Activated CD4-positive, alpha-beta T cell treated with anti-CD3 and anti-CD28 coated beads for 36 hours (primary cell): ENCODE measurements around the gene MGAT4C. TPM values are rescaled to one million over a fixed set of nuclear protein-coding genes. Genes with fewer than 3 reads are reported as not detected.
"Not testable (repeated sequence)": the region's sequence is repeated elsewhere in the genome, so short reads cannot be mapped to it uniquely, and the experiment has no call there.

Experiments
- ATAC-seq: fragments of 200-7000 bp; cut with Tn5 transposase; one replicate; pipeline ENCODE4 v1.10.0; 2021; ENCODE audit warnings: mild to moderate bottlenecking, moderate library complexity
- CTCF ChIA-PET: fragments of 350-600 bp; sonication (Branson Sonifier 250); formaldehyde crosslinking; loops from one replicate; lab custom pipeline; 2021; ENCODE audit warnings: antibody characterized with exemption; lab: Charles Lee
- POLR2A ChIA-PET: fragments of 350-600 bp; sonication (Branson Sonifier 250); formaldehyde crosslinking; loops from one replicate; lab custom pipeline; 2021; ENCODE audit warnings: antibody characterized with exemption, inconsistent platforms; lab: Charles Lee
- DNase-seq: peaks from one replicate; pipeline ENCODE4 v3.0.0-alpha.2; 2020
- H3K27ac Mint-ChIP-seq: one replicate; pipeline ENCODE4 v1.8.0; 2021; ENCODE audit warnings: mixed read lengths
- H3K27me3 Mint-ChIP-seq: one replicate; pipeline ENCODE4 v1.8.0; 2021; ENCODE audit warnings: mixed read lengths
- H3K36me3 Mint-ChIP-seq: one replicate; pipeline ENCODE4 v1.8.0; 2021; ENCODE audit warnings: low read depth, mixed read lengths
- H3K4me1 Mint-ChIP-seq: one replicate; pipeline ENCODE4 v1.8.0; 2021; ENCODE audit warnings: mixed read lengths
- H3K4me3 Mint-ChIP-seq: one replicate; pipeline ENCODE4 v1.8.0; 2021; ENCODE audit warnings: mild to moderate bottlenecking, moderate library complexity, mixed read lengths
- H3K9me3 Mint-ChIP-seq: one replicate; pipeline ENCODE4 v1.8.0; 2021; ENCODE audit warnings: low read depth, mixed read lengths
- intact Hi-C, 2 experiments: fragments of 100-400 bp; cut with DNase I in 1 of 2; cut with micrococcal nuclease in 1 of 2; formaldehyde crosslinking; loops; one replicate each; pipeline versions ENCODE4 v1.14.2 to v1.15.1; 2022 to 2024; cut with DNase I, micrococcal nuclease
- total RNA-seq, 2 experiments: library from RNA; stranded (reverse); gene quantifications; one replicate each; pipeline ENCODE4 v1.2.3, GENCODE V29; 2021

MGAT4C gene
- total RNA-seq: not detected

DNA sequence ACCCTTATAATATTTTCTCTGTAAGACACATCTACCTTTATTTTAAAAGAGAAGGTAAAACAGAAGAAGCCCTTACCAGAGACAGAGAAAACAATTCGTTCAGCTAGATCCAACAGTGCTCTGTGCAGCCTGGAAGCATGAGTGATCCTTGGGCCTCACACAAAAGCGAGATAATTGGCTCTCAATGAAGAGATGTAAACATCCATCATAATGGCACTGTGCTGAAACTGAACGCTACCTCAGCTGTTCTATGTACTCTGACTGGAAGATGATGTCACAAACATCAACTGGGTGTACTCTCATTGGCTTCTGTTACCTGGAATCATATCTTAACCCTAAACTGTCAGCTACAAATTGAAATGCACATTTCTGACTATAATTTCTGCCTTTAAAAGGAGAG is at the start of gene MGAT4C:
TSS of gene MGAT4C (minus strand) at position 229 of the 400 bp plus-strand sequence.
- ChIA-PET CTCF (no interaction called here), POLR2A (no interaction called here)
- no peak within 1 kb of the TSS for H3K27ac Mint-ChIP-seq
- no peak within 1 kb of the TSS for H3K4me3 Mint-ChIP-seq
- no peaks in the 10 kb centered on the region for H3K36me3 Mint-ChIP-seq
- no peaks in the 10 kb centered on the region for H3K27me3 Mint-ChIP-seq
- H3K4me1 Mint-ChIP-seq: no peaks in the 10 kb centered on the region
- ATAC-seq (no peak), DNase-seq (no peak)
- intact Hi-C loops: no loop called here
- H3K9me3 Mint-ChIP-seq: no peaks in the 10 kb centered on the region

- DNase-seq, ATAC-seq, intact Hi-C loops, POLR2A ChIA-PET, H3K36me3 Mint-ChIP-seq, H3K4me3 Mint-ChIP-seq, CTCF ChIA-PET, H3K27me3 Mint-ChIP-seq, H3K4me1 Mint-ChIP-seq, H3K9me3 Mint-ChIP-seq, H3K27ac Mint-ChIP-seq: not testable (repeated sequence)
Measured at GRCh38 chr12:86296396-86296795, 40.2 kb upstream of the MGAT4C start.

DNA sequence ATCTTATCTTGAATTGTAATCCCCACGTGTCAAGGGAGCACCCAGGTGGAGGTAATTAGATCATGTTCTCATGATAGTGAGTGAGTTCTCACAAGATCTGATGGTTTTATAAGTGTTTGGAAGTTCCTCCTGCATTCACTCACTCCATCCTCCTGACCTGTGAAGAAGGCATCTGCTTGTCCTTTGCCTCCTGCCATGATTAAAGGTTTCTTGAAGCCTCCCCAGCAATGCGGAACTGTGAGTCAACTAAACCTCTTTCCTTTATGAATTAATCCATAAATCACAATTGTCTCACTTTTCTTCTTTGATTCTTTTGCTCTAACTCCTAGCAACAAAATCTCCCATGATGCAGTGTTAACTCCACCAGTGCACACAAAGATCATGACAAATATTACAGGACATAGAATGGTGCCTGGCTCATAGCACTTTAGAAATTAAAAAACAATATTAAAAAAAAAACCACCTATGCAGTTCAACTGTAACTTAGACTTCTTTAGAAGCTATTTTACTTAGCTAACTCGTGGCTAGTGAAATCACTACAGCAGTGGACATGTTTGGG is 37.6 kb upstream of the MGAT4C start:
- no peaks in the 10 kb centered on the region for H3K27me3 Mint-ChIP-seq
- no peaks in the 10 kb centered on the region for H3K4me1 Mint-ChIP-seq
- CTCF ChIA-PET: no interaction called here
- DNase-seq (no peak), ATAC-seq (no peak)
- intact Hi-C loops: no loop called here
- H3K27ac Mint-ChIP-seq: no peak overlapping the region
- POLR2A ChIA-PET: interaction anchor here (0.6 kb wide), 1 partner anchor 10 kb away, joined by 8 read pairs; no protein-coding TSS in a partner anchor
- no peak overlapping the region for H3K4me3 Mint-ChIP-seq
- peaks cover 6% of the 10 kb centered on the region for H3K9me3 Mint-ChIP-seq
- no peaks in the 10 kb centered on the region for H3K36me3 Mint-ChIP-seq

DNA sequence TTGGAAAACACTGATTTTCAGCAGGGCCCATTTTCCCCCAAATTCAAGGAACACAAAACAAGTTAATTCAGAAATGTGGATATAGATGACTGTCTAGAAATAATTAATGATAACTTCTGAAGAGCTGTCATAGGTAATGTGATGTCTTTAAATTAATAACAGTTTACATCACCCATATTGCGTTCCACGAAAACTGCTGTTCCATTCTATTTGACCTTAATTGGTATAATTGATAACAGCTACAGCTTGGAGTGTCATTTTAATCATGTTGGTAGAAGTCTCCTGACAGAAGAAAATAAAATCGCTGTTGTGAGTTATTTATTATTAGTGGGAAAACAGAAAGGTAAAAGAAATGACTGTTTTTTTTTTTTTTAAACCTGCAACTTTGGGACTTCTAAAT is 36.3 kb upstream of the MGAT4C start:
- no peaks in the 10 kb centered on the region for H3K36me3 Mint-ChIP-seq
- intact Hi-C loops: no loop called here

GRCh38 chr12:86290615-86291014 is 34.4 kb upstream of the MGAT4C start:
- ChIA-PET CTCF (interaction anchor here (1.0 kb wide), 1 partner anchor 9 kb away, joined by 3 read pairs; no protein-coding TSS in a partner anchor), POLR2A (no interaction called here)
- H3K27ac Mint-ChIP-seq: no peak overlapping the region
- H3K9me3 Mint-ChIP-seq: peaks cover 6% of the 10 kb centered on the region
- intact Hi-C loops: no loop called here
- DNase-seq: no peak
- ATAC-seq: no peak
- H3K36me3 Mint-ChIP-seq: no peaks in the 10 kb centered on the region
- H3K4me3 Mint-ChIP-seq: no peak overlapping the region
- H3K27me3 Mint-ChIP-seq: no peaks in the 10 kb centered on the region
- no peaks in the 10 kb centered on the region for H3K4me1 Mint-ChIP-seq

More for the DNA sequence above, 36.3 kb upstream of the MGAT4C start:
- Mint-ChIP-seq H3K4me3 (no peak overlapping the region), H3K9me3 (peaks cover 6% of the 10 kb centered on the region), H3K4me1 (no peaks in the 10 kb centered on the region), H3K27me3 (no peaks in the 10 kb centered on the region), H3K27ac (no peak overlapping the region)
- DNase-seq (no peak), ATAC-seq (no peak)
- ChIA-PET POLR2A (no interaction called here), CTCF (interaction anchor here (0.7 kb wide), 1 partner anchor 8 kb away, joined by 3 read pairs; no protein-coding TSS in a partner anchor)

- H3K27ac Mint-ChIP-seq: no peak overlapping the region
- ATAC-seq (no peak), DNase-seq (no peak)
- intact Hi-C loops: no loop called here
- CTCF ChIA-PET: no interaction called here
- H3K4me3 Mint-ChIP-seq: no peak overlapping the region
- H3K4me1 Mint-ChIP-seq: no peaks in the 10 kb centered on the region
- POLR2A ChIA-PET: no interaction called here
- no peaks in the 10 kb centered on the region for H3K36me3 Mint-ChIP-seq
- no peaks in the 10 kb centered on the region for H3K9me3 Mint-ChIP-seq
- H3K27me3 Mint-ChIP-seq: no peaks in the 10 kb centered on the region
Measured at GRCh38 chr12:86286119-86286518, 29.9 kb upstream of the MGAT4C start.

- no peak for ATAC-seq
- ChIA-PET POLR2A (no interaction called here), CTCF (no interaction called here)
- no peak for DNase-seq
- no peaks in the 10 kb centered on the region for H3K27me3 Mint-ChIP-seq
- intact Hi-C loops: no loop called here
- H3K4me3 Mint-ChIP-seq: no peak overlapping the region
- peaks cover 2% of the 10 kb centered on the region for H3K9me3 Mint-ChIP-seq
- H3K36me3 Mint-ChIP-seq: no peaks in the 10 kb centered on the region
- no peak overlapping the region for H3K27ac Mint-ChIP-seq
- no peaks in the 10 kb centered on the region for H3K4me1 Mint-ChIP-seq
Measured at GRCh38 chr12:86283620-86284019, 27.4 kb upstream of the MGAT4C start.

- ATAC-seq: no peak
- H3K27me3 Mint-ChIP-seq: no peaks in the 10 kb centered on the region
Measured at GRCh38 chr12:86275356-86275755, 19.2 kb upstream of the MGAT4C start.

GRCh38 chr12:86265329-86265695 is 9.1 kb upstream of the MGAT4C start:
- ATAC-seq (no peak), DNase-seq (no peak)
- POLR2A ChIA-PET: no interaction called here
- Mint-ChIP-seq H3K27me3 (no peaks in the 10 kb centered on the region), H3K4me1 (no peaks in the 10 kb centered on the region), H3K36me3 (no peaks in the 10 kb centered on the region), H3K9me3 (no peaks in the 10 kb centered on the region), H3K4me3 (no peak overlapping the region), H3K27ac (no peak overlapping the region)
- intact Hi-C loops: no loop called here
- CTCF ChIA-PET: no interaction called here

More at GRCh38 chr12:86275356-86275755, 19.2 kb upstream of the MGAT4C start:
- H3K4me3 Mint-ChIP-seq: no peak overlapping the region
- no peaks in the 10 kb centered on the region for H3K4me1 Mint-ChIP-seq
- H3K27ac Mint-ChIP-seq: no peak overlapping the region
- peaks cover 5% of the 10 kb centered on the region for H3K9me3 Mint-ChIP-seq
- ChIA-PET POLR2A (no interaction called here), CTCF (no interaction called here)
- DNase-seq: no peak
- no peaks in the 10 kb centered on the region for H3K36me3 Mint-ChIP-seq
- intact Hi-C loops: no loop called here

DNA sequence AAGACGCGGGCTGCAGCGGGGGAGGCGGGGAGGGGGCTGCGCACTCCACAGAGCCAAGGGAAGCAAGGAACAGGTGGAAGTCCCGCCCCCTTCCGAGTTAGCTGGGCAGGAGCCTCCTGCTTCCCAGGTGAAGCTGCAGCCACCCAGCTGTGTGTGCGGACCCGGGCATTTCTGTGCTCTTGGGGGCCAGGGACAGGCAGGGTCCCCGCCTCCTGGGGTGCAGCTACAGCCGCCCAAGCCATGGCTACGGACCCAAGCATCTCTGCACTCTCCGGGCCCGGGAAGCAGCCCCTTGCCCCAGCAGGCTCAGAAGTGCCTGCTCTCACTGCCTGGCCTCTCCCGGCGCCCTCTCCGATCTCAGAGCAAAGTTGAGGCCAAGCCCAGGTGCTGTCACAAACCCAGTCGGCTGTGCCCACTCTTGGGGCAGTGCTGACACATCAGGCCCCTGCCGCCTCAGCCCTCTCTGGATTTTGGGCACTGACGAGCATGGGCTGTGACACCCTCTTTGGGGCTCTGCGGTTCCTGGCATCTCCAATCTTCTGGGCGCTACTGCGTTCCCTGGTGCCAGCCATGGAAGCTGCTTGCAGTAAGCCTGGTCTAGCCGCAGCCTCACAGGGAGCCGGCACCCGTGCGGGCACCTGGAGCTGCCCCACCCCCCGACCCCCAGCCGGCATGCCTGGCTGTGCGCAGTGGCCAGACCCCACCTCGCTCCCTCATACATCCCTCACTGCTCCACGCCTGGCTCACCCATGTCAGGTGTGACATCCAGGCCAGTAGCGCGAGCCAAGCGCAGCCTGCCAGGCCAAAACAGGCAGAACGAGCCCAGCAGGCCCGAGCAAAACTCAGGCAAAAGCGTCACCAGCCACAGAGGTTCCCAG is 8.5 kb upstream of the MGAT4C start:
- Mint-ChIP-seq H3K36me3 (no peaks in the 10 kb centered on the region), H3K4me1 (no peaks in the 10 kb centered on the region), H3K9me3 (no peaks in the 10 kb centered on the region), H3K27me3 (no peaks in the 10 kb centered on the region), H3K4me3 (no peak overlapping the region), H3K27ac (no peak overlapping the region)
- no peak for ATAC-seq
- intact Hi-C loops: no loop called here
- CTCF ChIA-PET: interaction anchor here (0.6 kb wide), 1 partner anchor 58 kb away, joined by 3 read pairs; no protein-coding TSS in a partner anchor
- POLR2A ChIA-PET: no interaction called here
- DNase-seq: no peak

DNA sequence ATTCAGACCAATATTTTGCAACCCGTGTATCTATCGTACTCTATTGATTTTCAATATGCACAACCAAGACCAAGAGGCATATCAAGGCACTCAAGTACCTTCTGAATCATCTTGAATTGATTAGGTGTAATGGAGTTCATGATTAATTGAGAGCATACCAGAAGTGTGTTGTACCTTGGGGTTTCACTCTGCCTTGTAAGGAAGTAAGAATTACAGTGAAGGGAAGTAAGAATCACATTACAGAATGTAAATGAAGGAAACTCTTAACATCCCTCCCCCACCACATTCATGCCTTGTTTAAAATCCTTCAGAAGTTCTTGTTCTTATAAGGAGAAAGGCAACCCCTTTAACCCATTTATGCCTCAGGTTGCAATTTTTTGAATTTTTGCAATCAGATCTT is 5.4 kb upstream of the MGAT4C start:
- intact Hi-C loops: no loop called here

GRCh38 chr12:86261142-86261541 is 5.0 kb upstream of the MGAT4C start:
- intact Hi-C loops: no loop called here
- Mint-ChIP-seq H3K9me3 (no peaks in the 10 kb centered on the region), H3K4me1 (no peaks in the 10 kb centered on the region), H3K36me3 (no peaks in the 10 kb centered on the region), H3K27me3 (no peaks in the 10 kb centered on the region), H3K27ac (no peak overlapping the region), H3K4me3 (no peak overlapping the region)
- POLR2A ChIA-PET: no interaction called here
- ATAC-seq: no peak
- DNase-seq: no peak
- CTCF ChIA-PET: no interaction called here

More for the DNA sequence above, 5.4 kb upstream of the MGAT4C start:
- Mint-ChIP-seq H3K36me3 (no peaks in the 10 kb centered on the region), H3K9me3 (no peaks in the 10 kb centered on the region), H3K4me1 (no peaks in the 10 kb centered on the region), H3K27ac (no peak overlapping the region), H3K27me3 (no peaks in the 10 kb centered on the region), H3K4me3 (no peak overlapping the region)
- ATAC-seq (no peak), DNase-seq (no peak)
- ChIA-PET POLR2A (no interaction called here), CTCF (no interaction called here)
